Measurements from ENCODE around the gene SCIN. TPM values are rescaled to one million over a fixed set of nuclear protein-coding genes. Genes with fewer than 3 reads are reported as not detected.

The SCIN gene
- 0.34 and 0.49 TPM in 2 replicates for total RNA-seq
- total RNA-seq (2013) = 0.68 TPM
- 0.25 and 0.97 TPM in 2 replicates for polyA plus RNA-seq
- 0.14 and 3.5 TPM in 2 replicates for polyA minus RNA-seq

GRCh38 chr7:12570534-12571461 is at the start of gene SCIN:
Gene SCIN, plus strand, starts transcription at chr7:12570720. Its CDS starts 67 bp downstream, at chr7:12570787.
- TF ChIP-seq EZH2 (IDR thresholded peaks at IDR 0.05; ENCODE audit: borderline replicate concordance, insufficient read depth, low read depth, low read length, poor library complexity, severe bottlenecking) = no peak
- TF ChIP-seq, protein P1, sequence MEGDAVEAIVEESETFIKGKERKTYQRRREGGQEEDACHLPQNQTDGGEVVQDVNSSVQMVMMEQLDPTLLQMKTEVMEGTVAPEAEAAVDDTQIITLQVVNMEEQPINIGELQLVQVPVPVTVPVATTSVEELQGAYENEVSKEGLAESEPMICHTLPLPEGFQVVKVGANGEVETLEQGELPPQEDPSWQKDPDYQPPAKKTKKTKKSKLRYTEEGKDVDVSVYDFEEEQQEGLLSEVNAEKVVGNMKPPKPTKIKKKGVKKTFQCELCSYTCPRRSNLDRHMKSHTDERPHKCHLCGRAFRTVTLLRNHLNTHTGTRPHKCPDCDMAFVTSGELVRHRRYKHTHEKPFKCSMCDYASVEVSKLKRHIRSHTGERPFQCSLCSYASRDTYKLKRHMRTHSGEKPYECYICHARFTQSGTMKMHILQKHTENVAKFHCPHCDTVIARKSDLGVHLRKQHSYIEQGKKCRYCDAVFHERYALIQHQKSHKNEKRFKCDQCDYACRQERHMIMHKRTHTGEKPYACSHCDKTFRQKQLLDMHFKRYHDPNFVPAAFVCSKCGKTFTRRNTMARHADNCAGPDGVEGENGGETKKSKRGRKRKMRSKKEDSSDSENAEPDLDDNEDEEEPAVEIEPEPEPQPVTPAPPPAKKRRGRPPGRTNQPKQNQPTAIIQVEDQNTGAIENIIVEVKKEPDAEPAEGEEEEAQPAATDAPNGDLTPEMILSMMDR (IDR thresholded peaks at IDR 0.05) = no peak
- H3K27ac ChIP-seq (ENCODE audit: low read length in 2 of 2) = no peak within 1 kb of the TSS
- peaks cover 0 to 25% (median 7%) of the 10 kb centered on the region in 4 experiments for H3K27me3 ChIP-seq (replicated peaks in 1 of 4; ENCODE audit: control extremely low read depth in 1 of 4, control insufficient read depth in 3 of 4, insufficient read depth in 4 of 4, low read length in 3 of 4)
- H3K4me3 Mint-ChIP-seq = peak within 1 kb of the TSS; percentile 89
- intact Hi-C loops (cut with micrococcal nuclease) = no loop called here
- no peaks in the 10 kb centered on the region for H3K79me2 ChIP-seq (ENCODE audit: control insufficient read depth, insufficient read depth, low read length)
- peaks cover 12% of the 10 kb centered on the region for H3K4me1 Mint-ChIP-seq
- peak within 1 kb of the TSS; percentile 79 for H3K4me2 ChIP-seq (replicated peaks; ENCODE audit: low read depth, low read length, poor library complexity, severe bottlenecking)
- ChIA-PET POLR2A (no interaction called here), CTCF (interaction anchor here (0.7 kb wide), 1 partner anchor 88 kb away, joined by 3 read pairs; no protein-coding TSS in a partner anchor)
- H3K4me1 ChIP-seq (ENCODE audit: control insufficient read depth in 2 of 2, insufficient read depth in 2 of 2, low read length in 2 of 2) = peaks cover 19% of the 10 kb centered on the region in 2 donors
- H2AFZ ChIP-seq (ENCODE audit: insufficient read depth, low read depth, low read length, poor library complexity, severe bottlenecking) = peak within 1 kb of the TSS; percentile 58
- DNase-seq = peak; percentile 36
- H4K20me1 ChIP-seq (ENCODE audit: control insufficient read depth, insufficient read depth, low read length, poor library complexity, severe bottlenecking) = no peaks in the 10 kb centered on the region
- ATAC-seq (ENCODE audit: low read depth) = peak; percentile 28
- no peaks in the 10 kb centered on the region for H3K36me3 ChIP-seq (replicated peaks in 1 of 2; ENCODE audit: control extremely low read depth in 1 of 2, control insufficient read depth in 1 of 2, extremely low read depth in 1 of 2, insufficient read depth in 2 of 2, low read length in 1 of 2)
- H3K27ac Mint-ChIP-seq = no peak within 1 kb of the TSS
- peaks cover 39% of the 10 kb centered on the region for H3K27me3 Mint-ChIP-seq
- 4% methylated on average over 65 of the region's 74 CpGs for WGBS (ENCODE audit: insufficient coverage)
- peak within 1 kb of the TSS; percentile 1 to 67 (median 44) for H3K4me3 ChIP-seq (ENCODE audit: control extremely low read depth in 1 of 5, extremely low read depth in 1 of 5, insufficient read depth in 1 of 5, low read depth in 2 of 5, low read length in 4 of 5)
- peaks cover 0 to 4% (median 0%) of the 10 kb centered on the region in 3 donors for H3K9me3 ChIP-seq (ENCODE audit: control extremely low read depth in 1 of 3, control insufficient read depth in 2 of 3, insufficient read depth in 1 of 3, low read length in 2 of 3)
- peak within 1 kb of the TSS; percentile 58 for H3K9ac ChIP-seq (ENCODE audit: low read length)
- H3K9me3 Mint-ChIP-seq (ENCODE audit: insufficient read depth) = no peaks in the 10 kb centered on the region
